Ishikawa (cell line): Measurements from ENCODE around the gene RPSA.

Experiments
- CEBPB ChIP-seq: IDR thresholded peaks from 2 replicates; pipeline ENCODE4 v1.6.1; 2012
- CREB1 ChIP-seq: IDR thresholded peaks from 2 replicates; pipeline ENCODE4 v1.6.1; 2012; ENCODE audit warnings: low read depth
- EGR1 ChIP-seq: IDR thresholded peaks from 2 replicates; pipeline ENCODE4 v1.6.1; 2012
- EP300 ChIP-seq: IDR thresholded peaks from 2 replicates; pipeline ENCODE4 v1.6.1; 2012; ENCODE audit warnings: borderline replicate concordance
- FOXM1 ChIP-seq: IDR thresholded peaks from 2 replicates; pipeline ENCODE4 v1.6.1; 2012; ENCODE audit warnings: low read depth, borderline replicate concordance
- MAX ChIP-seq: IDR thresholded peaks from 2 replicates; pipeline ENCODE4 v1.6.1; 2012
- NFIC ChIP-seq: IDR thresholded peaks from 2 replicates; pipeline ENCODE4 v1.6.1; 2012
- RAD21 ChIP-seq: IDR thresholded peaks from 2 replicates; pipeline ENCODE4 v1.6.1; 2012; ENCODE audit warnings: low read depth
- TAF1 ChIP-seq: IDR thresholded peaks from 2 replicates; pipeline ENCODE4 v1.6.1; 2012; ENCODE audit warnings: low read depth, mild to moderate bottlenecking
- TCF12 ChIP-seq: IDR thresholded peaks from 2 replicates; pipeline ENCODE4 v1.6.1; 2012; ENCODE audit warnings: low read depth
- TEAD4 ChIP-seq: IDR thresholded peaks from 2 replicates; pipeline ENCODE4 v1.6.1; 2012
- USF1 ChIP-seq: IDR thresholded peaks from 2 replicates; pipeline ENCODE4 v1.6.1; 2012
- YY1 ChIP-seq: IDR thresholded peaks from 2 replicates; pipeline ENCODE4 v1.6.1; 2012; ENCODE audit warnings: low read depth
- ZBTB7A ChIP-seq: IDR thresholded peaks from 2 replicates; pipeline ENCODE4 v1.6.1; 2012; ENCODE audit warnings: low read depth
- TF ChIP-seq, protein P1 (sequence below): IDR thresholded peaks from 2 replicates; pipeline ENCODE4 v1.6.1; 2012; ENCODE audit warnings: low read depth, mild to moderate bottlenecking

RPSA gene

DNA sequence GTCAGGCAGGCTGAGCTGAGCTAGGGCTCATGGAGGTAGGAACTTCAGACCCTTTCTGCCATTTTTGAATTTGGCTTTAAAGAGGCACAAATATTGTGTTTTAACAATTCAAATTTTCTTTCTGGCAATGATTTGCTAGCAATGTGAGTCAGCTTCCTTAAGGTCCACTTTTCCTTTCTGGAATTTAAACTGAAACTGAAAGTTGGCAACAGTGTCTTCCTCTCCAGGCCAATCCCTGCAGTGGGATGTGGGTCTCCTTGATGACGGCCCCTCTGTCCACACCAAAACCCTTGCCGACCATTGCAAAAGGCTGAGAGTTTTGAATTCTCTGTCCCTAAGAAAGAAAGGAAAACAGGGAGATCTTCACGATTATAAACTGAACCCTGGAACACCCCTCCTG, 27.1 kb downstream of the RPSA start:
- TF ChIP-seq RAD21 = no peak
- no peak for TF ChIP-seq CEBPB

- TF ChIP-seq RAD21 (no peak), YY1 (no peak), MAX (no peak), TCF12 (no peak), FOXM1 (no peak), EGR1 (no peak), NFIC (no peak), EP300 (no peak), CREB1 (no peak), USF1 (no peak), ZBTB7A (no peak), TEAD4 (no peak), TAF1 (no peak), CEBPB (no peak)
- TF ChIP-seq, protein P1, sequence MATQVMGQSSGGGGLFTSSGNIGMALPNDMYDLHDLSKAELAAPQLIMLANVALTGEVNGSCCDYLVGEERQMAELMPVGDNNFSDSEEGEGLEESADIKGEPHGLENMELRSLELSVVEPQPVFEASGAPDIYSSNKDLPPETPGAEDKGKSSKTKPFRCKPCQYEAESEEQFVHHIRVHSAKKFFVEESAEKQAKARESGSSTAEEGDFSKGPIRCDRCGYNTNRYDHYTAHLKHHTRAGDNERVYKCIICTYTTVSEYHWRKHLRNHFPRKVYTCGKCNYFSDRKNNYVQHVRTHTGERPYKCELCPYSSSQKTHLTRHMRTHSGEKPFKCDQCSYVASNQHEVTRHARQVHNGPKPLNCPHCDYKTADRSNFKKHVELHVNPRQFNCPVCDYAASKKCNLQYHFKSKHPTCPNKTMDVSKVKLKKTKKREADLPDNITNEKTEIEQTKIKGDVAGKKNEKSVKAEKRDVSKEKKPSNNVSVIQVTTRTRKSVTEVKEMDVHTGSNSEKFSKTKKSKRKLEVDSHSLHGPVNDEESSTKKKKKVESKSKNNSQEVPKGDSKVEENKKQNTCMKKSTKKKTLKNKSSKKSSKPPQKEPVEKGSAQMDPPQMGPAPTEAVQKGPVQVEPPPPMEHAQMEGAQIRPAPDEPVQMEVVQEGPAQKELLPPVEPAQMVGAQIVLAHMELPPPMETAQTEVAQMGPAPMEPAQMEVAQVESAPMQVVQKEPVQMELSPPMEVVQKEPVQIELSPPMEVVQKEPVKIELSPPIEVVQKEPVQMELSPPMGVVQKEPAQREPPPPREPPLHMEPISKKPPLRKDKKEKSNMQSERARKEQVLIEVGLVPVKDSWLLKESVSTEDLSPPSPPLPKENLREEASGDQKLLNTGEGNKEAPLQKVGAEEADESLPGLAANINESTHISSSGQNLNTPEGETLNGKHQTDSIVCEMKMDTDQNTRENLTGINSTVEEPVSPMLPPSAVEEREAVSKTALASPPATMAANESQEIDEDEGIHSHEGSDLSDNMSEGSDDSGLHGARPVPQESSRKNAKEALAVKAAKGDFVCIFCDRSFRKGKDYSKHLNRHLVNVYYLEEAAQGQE = no peak
Observed at GRCh38 chr3:39434574-39434973, 28.1 kb downstream of the RPSA start.

- TF ChIP-seq FOXM1 (no peak), TEAD4 (no peak), USF1 (no peak), ZBTB7A (no peak), CEBPB (no peak), EGR1 (no peak), NFIC (no peak), EP300 (no peak)
Observed at GRCh38 chr3:39435006-39435748, 28.7 kb downstream of the RPSA start.

DNA sequence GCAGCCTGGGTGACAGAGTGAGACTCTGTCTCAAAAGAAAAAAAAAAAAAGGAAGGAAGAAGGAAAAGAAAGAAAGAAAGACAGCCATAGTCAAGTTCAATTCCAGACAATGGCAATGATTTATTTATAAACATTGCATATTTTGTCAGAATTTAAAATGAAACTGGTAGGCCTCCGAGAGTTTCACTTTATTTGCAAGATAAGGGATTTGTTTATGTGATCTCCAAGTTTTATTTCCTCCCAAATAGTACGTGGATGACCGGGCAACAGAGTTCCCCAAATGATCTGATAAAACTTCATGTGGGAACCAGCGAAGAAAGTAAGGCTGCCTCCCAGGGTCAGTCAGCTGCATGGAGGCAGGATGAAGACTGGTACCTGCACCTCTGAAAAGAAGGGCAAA, 32.4 kb downstream of the RPSA start:
- TF ChIP-seq FOXM1 (no peak), CREB1 (no peak), TEAD4 (no peak), YY1 (no peak), ZBTB7A (no peak)
- TF ChIP-seq, protein P1 = no peak

DNA sequence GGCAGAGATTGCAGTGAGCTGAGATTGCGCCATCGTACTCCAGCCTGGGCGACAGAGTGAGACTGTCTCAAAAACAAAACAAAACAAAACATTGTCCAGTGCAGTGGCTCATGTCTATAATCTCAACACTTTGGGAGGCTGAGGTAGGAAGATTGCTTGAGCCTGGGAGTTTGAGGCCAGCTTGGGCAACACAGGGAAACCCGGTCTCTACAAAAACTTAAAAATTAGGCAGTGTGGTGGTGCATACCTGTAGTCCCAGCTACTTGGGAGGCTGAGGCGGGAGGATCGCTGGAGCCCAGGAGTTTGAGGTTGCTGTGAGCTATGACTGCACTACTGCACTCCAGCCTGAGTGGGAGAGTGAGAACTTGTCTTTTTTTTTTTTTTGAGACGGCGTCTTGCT, 33.8 kb downstream of the RPSA start:
- no peak for TF ChIP-seq FOXM1
- TF ChIP-seq TEAD4 = no peak
- no peak for TF ChIP-seq CREB1
- no peak for TF ChIP-seq EGR1
- TF ChIP-seq, protein P1 = no peak
- TF ChIP-seq MAX = no peak
- no peak for TF ChIP-seq ZBTB7A
- TF ChIP-seq TCF12 = no peak
- no peak for TF ChIP-seq RAD21
- no peak for TF ChIP-seq USF1
- TF ChIP-seq TAF1 = no peak
- TF ChIP-seq NFIC = no peak
- no peak for TF ChIP-seq CEBPB
- TF ChIP-seq YY1 = no peak
- TF ChIP-seq EP300 = no peak
